GM23338 (cell line): Measurements from ENCODE around the gene TULP1. TPM values are rescaled to one million over a fixed set of nuclear protein-coding genes. Genes with fewer than 3 reads are reported as not detected.

Source experiments
- ATAC-seq: fragments of 200-7000 bp; cut with Tn5 transposase; 3 replicates; pipeline ENCODE4 v1.9.1; 2020
- DNase-seq: peaks from one replicate; pipeline ENCODE4 v3.0.0-alpha.2; 2015; ENCODE audit warnings: low spot score
- H2AFZ ChIP-seq: fragments of 200-600 bp; sonication (generic); 2 replicates; pipeline ENCODE4 v1.8.0; 2016; ENCODE audit warnings: antibody characterized with exemption, mild to moderate bottlenecking, moderate library complexity
- H3F3A ChIP-seq: fragments of 200-600 bp; sonication (generic); replicated peaks from 2 replicates; pipeline ENCODE4 v1.8.0; 2017; ENCODE audit warnings: antibody characterized with exemption, mixed run types, low read depth
- H3K27ac ChIP-seq: fragments of 200-600 bp; sonication (generic); 2 replicates; pipeline ENCODE4 v1.6.1; 2016; ENCODE audit warnings: low read depth
- H3K27me3 ChIP-seq: fragments of 200-600 bp; sonication (generic); 2 replicates; pipeline ENCODE4 v1.8.0; 2016; ENCODE audit warnings: mild to moderate bottlenecking, mixed run types, moderate library complexity; ENCODE audit not compliant: insufficient read depth
- H3K36me3 ChIP-seq: fragments of 200-600 bp; sonication (generic); 2 replicates; pipeline ENCODE4 v1.8.0; 2016; ENCODE audit warnings: mild to moderate bottlenecking; ENCODE audit not compliant: insufficient read depth
- H3K4me1 ChIP-seq: fragments of 200-600 bp; sonication (generic); 2 replicates; pipeline ENCODE4 v1.8.0; 2016; ENCODE audit warnings: mild to moderate bottlenecking, moderate library complexity; ENCODE audit not compliant: insufficient read depth
- H3K4me2 ChIP-seq: fragments of 200-600 bp; sonication (generic); 2 replicates; pipeline ENCODE4 v1.7.1; 2017; ENCODE audit warnings: mixed run types
- H3K4me3 ChIP-seq: fragments of 200-600 bp; sonication (generic); 2 replicates; pipeline ENCODE4 v1.6.1; 2016; ENCODE audit warnings: mixed run types
- H3K79me2 ChIP-seq: fragments of 200-600 bp; sonication (generic); replicated peaks from 2 replicates; pipeline ENCODE4 v1.8.0; 2017; ENCODE audit warnings: mild to moderate bottlenecking; ENCODE audit not compliant: insufficient read depth
- H3K9me2 ChIP-seq: fragments of 200-600 bp; sonication (generic); 2 replicates; pipeline ENCODE4 v1.8.0; 2017; ENCODE audit not compliant: insufficient read depth
- H4K20me1 ChIP-seq: fragments of 200-600 bp; sonication (generic); replicated peaks from 2 replicates; pipeline ENCODE4 v1.8.0; 2017; ENCODE audit warnings: mild to moderate bottlenecking; ENCODE audit not compliant: insufficient read depth
- H3K27ac Mint-ChIP-seq: 2 replicates; pipeline ENCODE4 v1.8.0; 2020; ENCODE audit warnings: inconsistent platforms, mild to moderate bottlenecking, moderate library complexity, mixed read lengths
- H3K27me3 Mint-ChIP-seq: 3 replicates; pipeline ENCODE4 v1.8.0; 2022; ENCODE audit warnings: low read depth, mild to moderate bottlenecking, moderate library complexity, mixed read lengths, inconsistent platforms; ENCODE audit not compliant: insufficient read depth, poor library complexity
- H3K36me3 Mint-ChIP-seq: 3 replicates; pipeline ENCODE4 v1.8.0; 2021; ENCODE audit warnings: low read depth, mild to moderate bottlenecking, inconsistent platforms, moderate library complexity, mixed read lengths
- H3K4me1 Mint-ChIP-seq: 3 replicates; pipeline ENCODE4 v1.8.0; 2020; ENCODE audit warnings: mild to moderate bottlenecking, inconsistent platforms, mixed read lengths
- H3K4me3 Mint-ChIP-seq: 3 replicates; pipeline ENCODE4 v1.8.0; 2021; ENCODE audit warnings: moderate library complexity, mild to moderate bottlenecking, inconsistent platforms, mixed read lengths
- H3K9me3 Mint-ChIP-seq: 3 replicates; pipeline ENCODE4 v1.8.0; 2020; ENCODE audit warnings: moderate library complexity, mild to moderate bottlenecking, inconsistent platforms, mixed read lengths
- CREB1 ChIP-seq: fragments of 250-450 bp; sonication (Bioruptor Pico); IDR thresholded peaks from 2 replicates; pipeline ENCODE4 v1.5.0; 2020; ENCODE audit warnings: low read depth, mild to moderate bottlenecking, moderate library complexity
- ETS1 ChIP-seq: IDR thresholded peaks from 2 replicates; pipeline ENCODE4 v1.6.1; 2016; ENCODE audit warnings: antibody characterized with exemption
- EZH2 ChIP-seq: fragments of 200-600 bp; sonication (generic); IDR thresholded peaks from one replicate; pipeline ENCODE4 v1.8.0; 2017; ENCODE audit warnings: antibody characterized with exemption, mild to moderate bottlenecking, low read depth; ENCODE audit not compliant: unreplicated experiment
- EZH2phosphoT487 ChIP-seq: fragments of 200-600 bp; sonication (generic); IDR thresholded peaks from one replicate; pipeline ENCODE4 v1.8.1; 2018; ENCODE audit warnings: antibody characterized with exemption; ENCODE audit not compliant: unreplicated experiment
- JUNB ChIP-seq: IDR thresholded peaks from one replicate; pipeline ENCODE4 v1.6.1; 2016; ENCODE audit warnings: antibody characterized with exemption; ENCODE audit not compliant: unreplicated experiment
- NANOG ChIP-seq: IDR thresholded peaks from 2 replicates; pipeline ENCODE4 v1.6.1; 2016; ENCODE audit warnings: antibody characterized with exemption, borderline replicate concordance
- POLR2AphosphoS5 ChIP-seq: IDR thresholded peaks from 2 replicates; pipeline ENCODE4 v1.6.1; 2016; ENCODE audit warnings: antibody characterized with exemption, low read depth
- REST ChIP-seq: IDR thresholded peaks from one replicate; pipeline ENCODE4 v1.6.1; 2018; ENCODE audit warnings: antibody characterized with exemption; ENCODE audit not compliant: unreplicated experiment
- STAT1 ChIP-seq: IDR thresholded peaks from one replicate; pipeline ENCODE4 v1.6.1; 2016; ENCODE audit warnings: antibody characterized with exemption; ENCODE audit not compliant: unreplicated experiment
- ZNF114 ChIP-seq: fragments of 250-450 bp; sonication (Bioruptor Pico); IDR thresholded peaks from 2 replicates; pipeline ENCODE4 v1.5.0; 2020; ENCODE audit warnings: mild to moderate bottlenecking, moderate library complexity
- ZNF331 ChIP-seq: fragments of 250-450 bp; sonication (Bioruptor Pico); IDR thresholded peaks from 2 replicates; pipeline ENCODE4 v1.5.0; 2020; ENCODE audit warnings: low read depth, mild to moderate bottlenecking, moderate library complexity
- polyA plus RNA-seq: library from polyadenylated mRNA; unstranded; fragments of >200 nt; fragmentation: Nextera tagmentation; extraction: Ambion mirVana; gene quantifications from 2 replicates; pipeline ENCODE4 v1.2.1, GENCODE V29; 2016
- total RNA-seq: library from RNA; depleted of rRNA; stranded (reverse); fragments of >200 nt; shearing (Covaris generic); gene quantifications from 2 replicates; pipeline ENCODE4 v1.2.3, GENCODE V29; 2014
- TF ChIP-seq, protein P1 (sequence below): fragments of 250-450 bp; sonication (Bioruptor Pico); IDR thresholded peaks from 2 replicates; pipeline ENCODE4 v1.5.0; 2020; ENCODE audit warnings: mild to moderate bottlenecking, moderate library complexity

TULP1 gene
- total and polyA plus RNA-seq, 2 experiments from 2014 or later, result 3.0 to 3.8 TPM

GRCh38 chr6:35481226-35481625, 31.5 kb downstream of the TULP1 start:
- H3K4me1 Mint-ChIP-seq, result peaks cover 25% of the 10 kb centered on the region
- H3K27ac ChIP-seq, result no peak overlapping the region

GRCh38 chr6:35480176-35480575, 32.5 kb downstream of the TULP1 start:
- Histone ChIP-seq H3K79me2 (no peaks in the 10 kb centered on the region; the same call in 1 of the 2 replicates), H4K20me1 (peaks cover 3% of the 10 kb centered on the region; the same call in 1 of the 2 replicates), H3F3A (peaks cover 4% of the 10 kb centered on the region; the same call in 1 of the 2 replicates), H3K9me2 (no peaks in the 10 kb centered on the region), H3K36me3 (0 out of 2 replicates have a peak, but pooled peaks cover 6% of the 10 kb centered on the region), H3K27me3 (no peaks in the 10 kb centered on the region), H3K4me1 (peaks cover 7% of the 10 kb centered on the region), H3K4me2 (no peak overlapping the region), H3K27ac (no peak overlapping the region), H2AFZ (no peak overlapping the region), H3K4me3 (no peak overlapping the region)
- Mint-ChIP-seq H3K4me3 (no peak overlapping the region), H3K27ac (0 out of 2 replicates have a peak overlapping the region, but pooled peaks have one; percentile 36), H3K9me3 (no peaks in the 10 kb centered on the region; the same call in 2 of the 3 replicates), H3K4me1 (peaks cover 19% of the 10 kb centered on the region), H3K36me3 (peaks cover 39% of the 10 kb centered on the region), H3K27me3 (peaks cover 20% of the 10 kb centered on the region)
- no peak for DNase-seq
- no peak for ATAC-seq
- no peak for TF ChIP-seq REST
- TF ChIP-seq ETS1, result no peak
- no peak for TF ChIP-seq CREB1 (CRISPR knock-in tag)
- TF ChIP-seq, protein P1, sequence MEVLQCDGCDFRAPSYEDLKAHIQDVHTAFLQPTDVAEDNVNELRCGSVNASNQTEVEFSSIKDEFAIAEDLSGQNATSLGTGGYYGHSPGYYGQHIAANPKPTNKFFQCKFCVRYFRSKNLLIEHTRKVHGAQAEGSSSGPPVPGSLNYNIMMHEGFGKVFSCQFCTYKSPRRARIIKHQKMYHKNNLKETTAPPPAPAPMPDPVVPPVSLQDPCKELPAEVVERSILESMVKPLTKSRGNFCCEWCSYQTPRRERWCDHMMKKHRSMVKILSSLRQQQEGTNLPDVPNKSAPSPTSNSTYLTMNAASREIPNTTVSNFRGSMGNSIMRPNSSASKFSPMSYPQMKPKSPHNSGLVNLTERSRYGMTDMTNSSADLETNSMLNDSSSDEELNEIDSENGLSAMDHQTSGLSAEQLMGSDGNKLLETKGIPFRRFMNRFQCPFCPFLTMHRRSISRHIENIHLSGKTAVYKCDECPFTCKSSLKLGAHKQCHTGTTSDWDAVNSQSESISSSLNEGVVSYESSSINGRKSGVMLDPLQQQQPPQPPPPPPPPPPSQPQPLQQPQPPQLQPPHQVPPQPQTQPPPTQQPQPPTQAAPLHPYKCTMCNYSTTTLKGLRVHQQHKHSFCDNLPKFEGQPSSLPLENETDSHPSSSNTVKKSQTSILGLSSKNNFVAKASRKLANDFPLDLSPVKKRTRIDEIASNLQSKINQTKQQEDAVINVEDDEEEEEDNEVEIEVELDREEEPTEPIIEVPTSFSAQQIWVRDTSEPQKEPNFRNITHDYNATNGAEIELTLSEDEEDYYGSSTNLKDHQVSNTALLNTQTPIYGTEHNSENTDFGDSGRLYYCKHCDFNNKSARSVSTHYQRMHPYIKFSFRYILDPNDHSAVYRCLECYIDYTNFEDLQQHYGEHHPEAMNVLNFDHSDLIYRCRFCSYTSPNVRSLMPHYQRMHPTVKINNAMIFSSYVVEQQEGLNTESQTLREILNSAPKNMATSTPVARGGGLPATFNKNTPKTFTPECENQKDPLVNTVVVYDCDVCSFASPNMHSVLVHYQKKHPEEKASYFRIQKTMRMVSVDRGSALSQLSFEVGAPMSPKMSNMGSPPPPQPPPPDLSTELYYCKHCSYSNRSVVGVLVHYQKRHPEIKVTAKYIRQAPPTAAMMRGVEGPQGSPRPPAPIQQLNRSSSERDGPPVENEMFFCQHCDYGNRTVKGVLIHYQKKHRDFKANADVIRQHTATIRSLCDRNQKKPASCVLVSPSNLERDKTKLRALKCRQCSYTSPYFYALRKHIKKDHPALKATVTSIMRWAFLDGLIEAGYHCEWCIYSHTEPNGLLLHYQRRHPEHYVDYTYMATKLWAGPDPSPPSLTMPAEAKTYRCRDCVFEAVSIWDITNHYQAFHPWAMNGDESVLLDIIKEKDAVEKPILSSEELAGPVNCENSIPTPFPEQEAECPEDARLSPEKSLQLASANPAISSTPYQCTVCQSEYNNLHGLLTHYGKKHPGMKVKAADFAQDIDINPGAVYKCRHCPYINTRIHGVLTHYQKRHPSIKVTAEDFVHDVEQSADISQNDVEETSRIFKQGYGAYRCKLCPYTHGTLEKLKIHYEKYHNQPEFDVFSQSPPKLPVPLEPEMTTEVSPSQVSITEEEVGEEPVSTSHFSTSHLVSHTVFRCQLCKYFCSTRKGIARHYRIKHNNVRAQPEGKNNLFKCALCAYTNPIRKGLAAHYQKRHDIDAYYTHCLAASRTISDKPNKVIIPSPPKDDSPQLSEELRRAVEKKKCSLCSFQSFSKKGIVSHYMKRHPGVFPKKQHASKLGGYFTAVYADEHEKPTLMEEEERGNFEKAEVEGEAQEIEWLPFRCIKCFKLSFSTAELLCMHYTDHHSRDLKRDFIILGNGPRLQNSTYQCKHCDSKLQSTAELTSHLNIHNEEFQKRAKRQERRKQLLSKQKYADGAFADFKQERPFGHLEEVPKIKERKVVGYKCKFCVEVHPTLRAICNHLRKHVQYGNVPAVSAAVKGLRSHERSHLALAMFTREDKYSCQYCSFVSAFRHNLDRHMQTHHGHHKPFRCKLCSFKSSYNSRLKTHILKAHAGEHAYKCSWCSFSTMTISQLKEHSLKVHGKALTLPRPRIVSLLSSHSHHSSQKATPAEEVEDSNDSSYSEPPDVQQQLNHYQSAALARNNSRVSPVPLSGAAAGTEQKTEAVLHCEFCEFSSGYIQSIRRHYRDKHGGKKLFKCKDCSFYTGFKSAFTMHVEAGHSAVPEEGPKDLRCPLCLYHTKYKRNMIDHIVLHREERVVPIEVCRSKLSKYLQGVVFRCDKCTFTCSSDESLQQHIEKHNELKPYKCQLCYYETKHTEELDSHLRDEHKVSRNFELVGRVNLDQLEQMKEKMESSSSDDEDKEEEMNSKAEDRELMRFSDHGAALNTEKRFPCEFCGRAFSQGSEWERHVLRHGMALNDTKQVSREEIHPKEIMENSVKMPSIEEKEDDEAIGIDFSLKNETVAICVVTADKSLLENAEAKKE (CRISPR knock-in tag), result no peak
- no peak for TF ChIP-seq EZH2
- no peak for TF ChIP-seq NANOG
- TF ChIP-seq JUNB, result no peak
- TF ChIP-seq ZNF114 (CRISPR knock-in tag), result no peak
- no peak for TF ChIP-seq ZNF331
- TF ChIP-seq POLR2AphosphoS5, result no peak
- no peak for TF ChIP-seq EZH2phosphoT487

More at GRCh38 chr6:35481226-35481625, 31.5 kb downstream of the TULP1 start:
- no peak for TF ChIP-seq STAT1
- H3K9me3 Mint-ChIP-seq, result no peaks in the 10 kb centered on the region; the same call in 2 of the 3 replicates
- H3K79me2 ChIP-seq, result no peaks in the 10 kb centered on the region; the same call in 1 of the 2 replicates
- H3K4me2 ChIP-seq, result no peak overlapping the region
- no peak overlapping the region for H2AFZ ChIP-seq
- no peak overlapping the region for H3K4me3 ChIP-seq
- peaks cover 8% of the 10 kb centered on the region; the same call in 1 of the 2 replicates for H3F3A ChIP-seq
- DNase-seq (no peak), ATAC-seq (no peak)
- peaks cover 35% of the 10 kb centered on the region for H3K36me3 Mint-ChIP-seq
- H3K4me3 Mint-ChIP-seq, result no peak overlapping the region
- H4K20me1 ChIP-seq, result peaks cover 3% of the 10 kb centered on the region; the same call in 1 of the 2 replicates
- H3K4me1 ChIP-seq, result peaks cover 16% of the 10 kb centered on the region
- peaks cover 14% of the 10 kb centered on the region for H3K27me3 Mint-ChIP-seq
- H3K27me3 ChIP-seq, result no peaks in the 10 kb centered on the region
- no peaks in the 10 kb centered on the region for H3K9me2 ChIP-seq
- H3K36me3 ChIP-seq, result 0 out of 2 replicates have a peak, but pooled peaks cover 6% of the 10 kb centered on the region
- H3K27ac Mint-ChIP-seq, result no peak overlapping the region
